DND-41 (cell line): ENCODE measurements around the gene DYSF.

Source experiments
- ATAC-seq: fragments of 200-7000 bp; cut with Tn5 transposase; 3 replicates; pipeline ENCODE4 v1.9.1; 2021; ENCODE audit warnings: low read depth; ENCODE audit not compliant: insufficient read depth
- DNase-seq: peaks from one replicate; pipeline ENCODE4 v3.0.0-alpha.2; 2020
- H2AFZ ChIP-seq: 2 replicates; pipeline ENCODE4 v1.6.0; 2012; ENCODE audit warnings: low read depth, low read length
- H3K27ac ChIP-seq: 2 replicates; pipeline ENCODE4 v1.5.1; 2012; ENCODE audit warnings: low read length, inconsistent platforms
- H3K27me3 ChIP-seq: fragments of 200-600 bp; sonication (generic); 2 replicates; pipeline ENCODE4 v1.6.0; 2012; ENCODE audit warnings: low read length, mild to moderate bottlenecking, inconsistent platforms; ENCODE audit not compliant: insufficient read depth, poor library complexity
- H3K36me3 ChIP-seq: 2 replicates; pipeline ENCODE4 v1.5.1; 2012; ENCODE audit warnings: low read length, inconsistent platforms; ENCODE audit not compliant: insufficient read depth
- H3K4me1 ChIP-seq: 2 replicates; pipeline ENCODE4 v1.5.1; 2012; ENCODE audit warnings: mild to moderate bottlenecking, low read length; ENCODE audit not compliant: insufficient read depth
- H3K4me2 ChIP-seq: 2 replicates; pipeline ENCODE4 v1.6.0; 2012; ENCODE audit warnings: mild to moderate bottlenecking, moderate library complexity, low read length, inconsistent platforms; ENCODE audit not compliant: insufficient read depth
- H3K4me3 ChIP-seq, 2 experiments: fragments of 200-600 bp in 1 of 2; shearing (Covaris generic) in 1 of 2; 2 replicates each; pipeline ENCODE4 v1.5.1; 2012 to 2016; ENCODE audit warnings: inconsistent platforms in 2 of 2, low read length in 2 of 2, mild to moderate bottlenecking in 2 of 2, low read depth in 1 of 2, moderate library complexity in 1 of 2
- H3K79me2 ChIP-seq: 2 replicates; pipeline ENCODE4 v1.6.0; 2012; ENCODE audit warnings: low read length, inconsistent platforms; ENCODE audit not compliant: insufficient read depth
- H3K9ac ChIP-seq: 2 replicates; pipeline ENCODE4 v1.6.0; 2012; ENCODE audit warnings: low read depth, mild to moderate bottlenecking, inconsistent platforms, low read length, moderate library complexity
- H3K9me3 ChIP-seq: 2 replicates; pipeline ENCODE4 v1.5.1; 2012; ENCODE audit warnings: low read length, moderate library complexity, mild to moderate bottlenecking, inconsistent platforms; ENCODE audit not compliant: insufficient read depth, severe bottlenecking
- H4K20me1 ChIP-seq: 2 replicates; pipeline ENCODE4 v1.6.0; 2012; ENCODE audit warnings: low read length; ENCODE audit not compliant: insufficient read depth
- CTCF ChIP-seq: IDR thresholded peaks from 2 replicates; pipeline ENCODE4 v1.5.1; 2012; ENCODE audit warnings: borderline replicate concordance, low read length, moderate library complexity, mild to moderate bottlenecking; ENCODE audit not compliant: poor library complexity, severe bottlenecking; ENCODE audit errors: extremely low read depth
- EZH2 ChIP-seq: IDR thresholded peaks from 3 replicates; pipeline ENCODE4 v1.6.1; 2012; ENCODE audit warnings: borderline replicate concordance, low read depth, mild to moderate bottlenecking, moderate library complexity, low read length, inconsistent platforms; ENCODE audit not compliant: severe bottlenecking

The DYSF gene

GRCh38 chr2:71544919-71545571 lies 91.7 kb downstream of the DYSF start:
- DNase-seq (no peak), ATAC-seq (no peak)
- Histone ChIP-seq H3K27ac (no peak overlapping the region), H3K36me3 (no peaks in the 10 kb centered on the region), H2AFZ (no peak overlapping the region), H3K9me3 (no peaks in the 10 kb centered on the region), H4K20me1 (no peaks in the 10 kb centered on the region; the same call in 1 of the 2 replicates), H3K4me1 (no peaks in the 10 kb centered on the region), H3K79me2 (no peaks in the 10 kb centered on the region), H3K4me2 (no peak overlapping the region), H3K27me3 (peaks cover 19% of the 10 kb centered on the region), H3K9ac (no peak overlapping the region), H3K4me3 (no peak overlapping the region)
- TF ChIP-seq EZH2 (no peak), CTCF (no peak)

- ATAC-seq = peak; percentile 72
- Histone ChIP-seq H4K20me1 (no peaks in the 10 kb centered on the region; the same call in 1 of the 2 replicates), H3K27ac (no peak overlapping the region), H3K4me2 (no peak overlapping the region), H3K4me3 (no peak overlapping the region), H3K27me3 (peaks cover 19% of the 10 kb centered on the region), H3K79me2 (no peaks in the 10 kb centered on the region), H3K9me3 (no peaks in the 10 kb centered on the region), H3K9ac (no peak overlapping the region), H3K4me1 (no peaks in the 10 kb centered on the region), H2AFZ (no peak overlapping the region), H3K36me3 (no peaks in the 10 kb centered on the region)
- no peak for TF ChIP-seq EZH2
- TF ChIP-seq CTCF = peak; percentile 74
- DNase-seq = peak; percentile 48
These were observed 92.4 kb downstream of the DYSF start for GRCh38 chr2:71545572-71546274.

GRCh38 chr2:71546275-71546638 lies 92.9 kb downstream of the DYSF start:
- Histone ChIP-seq H2AFZ (no peak overlapping the region), H3K9ac (no peak overlapping the region), H4K20me1 (no peaks in the 10 kb centered on the region; the same call in 1 of the 2 replicates), H3K9me3 (no peaks in the 10 kb centered on the region), H3K27ac (no peak overlapping the region), H3K27me3 (peaks cover 19% of the 10 kb centered on the region), H3K4me1 (no peaks in the 10 kb centered on the region), H3K4me2 (no peak overlapping the region), H3K36me3 (no peaks in the 10 kb centered on the region), H3K79me2 (no peaks in the 10 kb centered on the region), H3K4me3 (no peak overlapping the region)
- no peak for TF ChIP-seq EZH2
- no peak for TF ChIP-seq CTCF
- ATAC-seq (no peak), DNase-seq (no peak)
